HG03060 (cell line): Measurements from ENCODE around the gene BDNF.

ENCODE experiments used
- ATAC-seq: cut with Tn5 transposase; IDR thresholded peaks from one replicate; pipeline ENCODE4 v1.9.1; 2021; ENCODE audit warnings: low read depth, moderate number of reproducible peaks; ENCODE audit not compliant: unreplicated experiment

The BDNF gene

GRCh38 chr11:27610280-27610679, 90.0 kb downstream of the BDNF start:
- ATAC-seq, result no peak

DNA sequence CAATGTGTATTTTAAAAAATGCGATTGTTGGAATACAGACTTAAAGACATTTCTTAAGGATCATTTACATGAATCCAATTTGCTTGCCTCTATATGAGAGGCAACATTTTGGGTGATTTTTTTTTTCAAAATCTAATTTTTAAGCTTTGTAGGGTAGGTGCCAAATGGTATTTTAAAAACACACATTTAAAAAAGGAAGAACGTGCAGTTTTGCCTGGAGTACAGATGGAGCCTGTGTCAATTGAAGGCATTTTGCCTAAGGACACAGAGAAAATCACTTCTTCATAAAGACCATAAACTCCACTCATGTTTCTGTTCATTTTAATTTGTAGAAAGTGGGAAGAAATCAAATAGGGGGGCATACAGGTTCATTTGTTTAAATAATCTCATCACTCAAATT, 91.3 kb downstream of the BDNF start:
- ATAC-seq, result no peak

- no peak for ATAC-seq
Observed at GRCh38 chr11:27605422-27605821, 94.8 kb downstream of the BDNF start.
